HG02610 (cell line): ENCODE measurements around the gene NCOR1.
"Not testable (repeated sequence)": the region's sequence is repeated elsewhere in the genome, so short reads cannot be mapped to it uniquely, and the experiment has no call there.

ENCODE experiments used
- ATAC-seq: cut with Tn5 transposase; IDR thresholded peaks from one replicate; pipeline ENCODE4 v1.9.1; 2021; ENCODE audit warnings: mild to moderate bottlenecking, moderate library complexity; ENCODE audit not compliant: unreplicated experiment

Gene NCOR1

GRCh38 chr17:16152326-16152725 is 63.0 kb downstream of the NCOR1 start:
- not testable (repeated sequence) for ATAC-seq

GRCh38 chr17:16150251-16150856 is 65.0 kb downstream of the NCOR1 start:
- no peak for ATAC-seq

- ATAC-seq = no peak
Measured at GRCh38 chr17:16148596-16148995, 66.7 kb downstream of the NCOR1 start.

- not testable (repeated sequence) for ATAC-seq
Measured at GRCh38 chr17:16145319-16145890, 69.9 kb downstream of the NCOR1 start.

- no peak for ATAC-seq
Measured at GRCh38 chr17:16141685-16142084, 73.6 kb downstream of the NCOR1 start.

GRCh38 chr17:16140854-16141253 is 74.5 kb downstream of the NCOR1 start:
- ATAC-seq = no peak

GRCh38 chr17:16135461-16135860 is 79.9 kb downstream of the NCOR1 start:
- no peak for ATAC-seq

GRCh38 chr17:16131593-16131992 is 83.7 kb downstream of the NCOR1 start:
- no peak for ATAC-seq

- no peak for ATAC-seq
Measured at GRCh38 chr17:16129441-16130205, 85.7 kb downstream of the NCOR1 start.

- ATAC-seq = no peak
Measured at GRCh38 chr17:16123531-16123930, 91.8 kb downstream of the NCOR1 start.

- ATAC-seq = no peak
Measured at GRCh38 chr17:16122697-16123434, 92.5 kb downstream of the NCOR1 start.

GRCh38 chr17:16121915-16122314 is 93.4 kb downstream of the NCOR1 start:
- no peak for ATAC-seq

- no peak for ATAC-seq
Measured at GRCh38 chr17:16120937-16121336, 94.4 kb downstream of the NCOR1 start.

GRCh38 chr17:16117149-16117548 is 98.2 kb downstream of the NCOR1 start:
- no peak for ATAC-seq

GRCh38 chr17:16115077-16115698 is 100.1 kb downstream of the NCOR1 start:
- ATAC-seq = not testable (repeated sequence)

- no peak for ATAC-seq
Measured at GRCh38 chr17:16108871-16109270, 106.5 kb downstream of the NCOR1 start.

- no peak for ATAC-seq
Measured at GRCh38 chr17:16108386-16108785, 106.9 kb downstream of the NCOR1 start.

GRCh38 chr17:16107165-16107770 is 108.1 kb downstream of the NCOR1 start:
- ATAC-seq = no peak

- no peak for ATAC-seq
Measured at GRCh38 chr17:16106161-16106891, 109.0 kb downstream of the NCOR1 start.

- no peak for ATAC-seq
Measured at GRCh38 chr17:16104189-16104588, 111.1 kb downstream of the NCOR1 start.
